ENCODE measurements around the gene TMEM109. TPM values are rescaled to one million over a fixed set of nuclear protein-coding genes. Genes with fewer than 3 reads are reported as not detected.

Gene TMEM109
- total RNA-seq, 1 experiment from 2014 or later, result 165 TPM

GRCh38 chr11:60936467-60937143 is 22.6 kb downstream of the TMEM109 start:
- no peak for TF ChIP-seq CTCF (conservative IDR thresholded peaks at IDR 0.05; ENCODE audit: low read depth, low read length)
- no peak for TF ChIP-seq EZH2phosphoT487 (IDR thresholded peaks at IDR 0.05; ENCODE audit: borderline replicate concordance, low read length)
- TF ChIP-seq EZH2 (IDR thresholded peaks at IDR 0.05; ENCODE audit: low read length, unreplicated experiment), result no peak
- H3F3A ChIP-seq (ENCODE audit: low read length, unreplicated experiment), result no peaks in the 10 kb centered on the region
- H3K79me2 ChIP-seq (ENCODE audit: low read length), result no peaks in the 10 kb centered on the region
- ChIA-PET CTCF (no interaction called here), POLR2A (ENCODE audit: unreplicated experiment) (interaction anchor here (0.6 kb wide), 1 partner anchor 18 kb away, joined by 3 read pairs; no protein-coding TSS in a partner anchor)
- H3K36me3 ChIP-seq (ENCODE audit: low read depth, low read length), result peaks cover 6% of the 10 kb centered on the region; the same call in 1 of the 2 replicates
- H3K27ac ChIP-seq (ENCODE audit: low read length), result no peak overlapping the region
- H3K9ac ChIP-seq (ENCODE audit: low read length), result no peak overlapping the region
- no peak overlapping the region for H3K4me2 ChIP-seq (ENCODE audit: low read length)
- H3K4me1 ChIP-seq (ENCODE audit: insufficient read depth, low read length), result no peaks in the 10 kb centered on the region
- H4K20me1 ChIP-seq (ENCODE audit: low read length), result no peaks in the 10 kb centered on the region
- no peak overlapping the region for H2AFZ ChIP-seq (ENCODE audit: low read length)
- H3K9me2 ChIP-seq (replicated peaks; ENCODE audit: low read length), result no peaks in the 10 kb centered on the region
- no peak for DNase-seq
- no peak for ATAC-seq
- intact Hi-C loops (cut with micrococcal nuclease), result no loop called here
- BruUV-seq (replicated peaks), result no TSS peak
- no peaks in the 10 kb centered on the region for H3K27me3 ChIP-seq (ENCODE audit: low read length)
- no peaks in the 10 kb centered on the region for H3K9me3 ChIP-seq (ENCODE audit: low read length)
- H3K4me3 ChIP-seq (ENCODE audit: low read length), result no peak overlapping the region

GRCh38 chr11:60937144-60937527 is 23.2 kb downstream of the TMEM109 start:
- no peak for ATAC-seq

More at GRCh38 chr11:60937144-60937527, 23.2 kb downstream of the TMEM109 start:
- Histone ChIP-seq H3K27ac (ENCODE audit: low read length) (no peak overlapping the region), H3K79me2 (ENCODE audit: low read length) (no peaks in the 10 kb centered on the region), H3K27me3 (ENCODE audit: low read length) (no peaks in the 10 kb centered on the region), H3F3A (ENCODE audit: low read length, unreplicated experiment) (no peaks in the 10 kb centered on the region), H3K9me2 (replicated peaks; ENCODE audit: low read length) (no peaks in the 10 kb centered on the region), H3K4me2 (ENCODE audit: low read length) (no peak overlapping the region), H3K9me3 (ENCODE audit: low read length) (no peaks in the 10 kb centered on the region), H4K20me1 (ENCODE audit: low read length) (no peaks in the 10 kb centered on the region), H2AFZ (ENCODE audit: low read length) (no peak overlapping the region), H3K4me1 (ENCODE audit: insufficient read depth, low read length) (no peaks in the 10 kb centered on the region), H3K36me3 (ENCODE audit: low read depth, low read length) (0 out of 2 replicates have a peak, but pooled peaks cover 2% of the 10 kb centered on the region), H3K9ac (ENCODE audit: low read length) (no peak overlapping the region), H3K4me3 (ENCODE audit: low read length) (no peak overlapping the region)
- CTCF ChIA-PET, result no interaction called here
- no peak for DNase-seq
- BruUV-seq (replicated peaks), result no TSS peak
- POLR2A ChIA-PET (ENCODE audit: unreplicated experiment), result interaction anchor here (0.6 kb wide), 1 partner anchor 17 kb away, joined by 3 read pairs; no protein-coding TSS in a partner anchor
- TF ChIP-seq CTCF (conservative IDR thresholded peaks at IDR 0.05; ENCODE audit: low read depth, low read length) (no peak), EZH2 (IDR thresholded peaks at IDR 0.05; ENCODE audit: low read length, unreplicated experiment) (no peak), EZH2phosphoT487 (IDR thresholded peaks at IDR 0.05; ENCODE audit: borderline replicate concordance, low read length) (no peak)
- intact Hi-C loops (cut with micrococcal nuclease), result no loop called here
